ENCODE data around the gene PLEKHG7. TPM values are rescaled to one million over a fixed set of nuclear protein-coding genes. Genes with fewer than 3 reads are reported as not detected.
A peak's percentile ranks its signal among the peaks of the same experiment; 100 is the strongest.

The PLEKHG7 gene
- total RNA-seq, 1 donor from 2014 or later: not detected

GRCh38 chr12:92707926-92708325, 5.1 kb downstream of the PLEKHG7 start:
- Mint-ChIP-seq H3K27me3 (no peaks in the 10 kb centered on the region), H3K9me3 (no peaks in the 10 kb centered on the region), H3K4me1 (ENCODE audit: unreplicated experiment) (no peaks in the 10 kb centered on the region), H3K4me3 (no peak overlapping the region), H3K36me3 (no peaks in the 10 kb centered on the region), H3K27ac (no peak overlapping the region)
- TF ChIP-seq CTCF (conservative IDR thresholded peaks at IDR 0.05): no peak
- DNase-seq (ENCODE audit: extremely low spot score, unreplicated experiment): no peak

- Mint-ChIP-seq H3K27ac (no peak overlapping the region), H3K36me3 (no peaks in the 10 kb centered on the region), H3K27me3 (no peaks in the 10 kb centered on the region), H3K9me3 (no peaks in the 10 kb centered on the region), H3K4me3 (no peak overlapping the region), H3K4me1 (ENCODE audit: unreplicated experiment) (no peaks in the 10 kb centered on the region)
- DNase-seq (ENCODE audit: extremely low spot score, unreplicated experiment): no peak
- TF ChIP-seq CTCF (conservative IDR thresholded peaks at IDR 0.05): no peak
These were observed 12.8 kb downstream of the PLEKHG7 start for GRCh38 chr12:92715625-92716024.

- peak; percentile 53 for TF ChIP-seq CTCF (conservative IDR thresholded peaks at IDR 0.05)
- no peaks in the 10 kb centered on the region for H3K4me1 Mint-ChIP-seq (ENCODE audit: unreplicated experiment)
- H3K36me3 Mint-ChIP-seq: no peaks in the 10 kb centered on the region
These were observed 14.4 kb downstream of the PLEKHG7 start for GRCh38 chr12:92717202-92717601.

GRCh38 chr12:92718483-92718990, 15.7 kb downstream of the PLEKHG7 start:
- Mint-ChIP-seq H3K4me3 (no peak overlapping the region), H3K9me3 (no peaks in the 10 kb centered on the region), H3K36me3 (no peaks in the 10 kb centered on the region), H3K27ac (no peak overlapping the region), H3K27me3 (no peaks in the 10 kb centered on the region), H3K4me1 (ENCODE audit: unreplicated experiment) (no peaks in the 10 kb centered on the region)
- no peak for TF ChIP-seq CTCF (conservative IDR thresholded peaks at IDR 0.05)
- no peak for DNase-seq (ENCODE audit: extremely low spot score, unreplicated experiment)

More at GRCh38 chr12:92717202-92717601, 14.4 kb downstream of the PLEKHG7 start:
- Mint-ChIP-seq H3K27me3 (no peaks in the 10 kb centered on the region), H3K4me3 (no peak overlapping the region), H3K27ac (no peak overlapping the region), H3K9me3 (no peaks in the 10 kb centered on the region)
- DNase-seq (ENCODE audit: extremely low spot score, unreplicated experiment): no peak

- no peaks in the 10 kb centered on the region for H3K27me3 Mint-ChIP-seq
- no peak overlapping the region for H3K27ac Mint-ChIP-seq
- H3K9me3 Mint-ChIP-seq: peaks cover 3% of the 10 kb centered on the region
- no peak for DNase-seq (ENCODE audit: extremely low spot score, unreplicated experiment)
- H3K4me1 Mint-ChIP-seq (ENCODE audit: unreplicated experiment): no peaks in the 10 kb centered on the region
- H3K4me3 Mint-ChIP-seq: no peak overlapping the region
- no peaks in the 10 kb centered on the region for H3K36me3 Mint-ChIP-seq
- TF ChIP-seq CTCF (conservative IDR thresholded peaks at IDR 0.05): no peak
These were observed 16.9 kb downstream of the PLEKHG7 start for GRCh38 chr12:92719674-92720073.

- no peaks in the 10 kb centered on the region for H3K36me3 Mint-ChIP-seq
- no peak for DNase-seq (ENCODE audit: extremely low spot score, unreplicated experiment)
- H3K4me3 Mint-ChIP-seq: no peak overlapping the region
- peaks cover 10% of the 10 kb centered on the region for H3K9me3 Mint-ChIP-seq
- no peaks in the 10 kb centered on the region for H3K4me1 Mint-ChIP-seq (ENCODE audit: unreplicated experiment)
- H3K27ac Mint-ChIP-seq: no peak overlapping the region
- no peaks in the 10 kb centered on the region for H3K27me3 Mint-ChIP-seq
- TF ChIP-seq CTCF (conservative IDR thresholded peaks at IDR 0.05): no peak
These were observed 18.3 kb downstream of the PLEKHG7 start for GRCh38 chr12:92721130-92721529.

All from type B pancreatic cell (in vitro differentiated cells).